MCF 10A (cell line): ENCODE results near the gene SLC7A8. TPM values are rescaled to one million over a fixed set of nuclear protein-coding genes. Genes with fewer than 3 reads are reported as not detected.

Source experiments
- BruUV-seq: library from RNA; stranded (reverse); fragments of 400-500 nt; replicated peaks from 2 replicates; lab custom pipeline; 2021; lab: Mats Ljungman, UMichigan
- CTCF ChIA-PET: fragments of 300-600 bp; sonication (Branson Sonifier 250); formaldehyde crosslinking; extraction: SDS; loops from one replicate; lab custom pipeline; 2021; ENCODE audit warnings: antibody characterized with exemption, inconsistent platforms; lab: Yijun Ruan, JAX
- POLR2A ChIA-PET: fragments of 300-600, 350-650 bp; sonication (Branson Sonifier 250); formaldehyde crosslinking; extraction: SDS; loops from one replicate; lab custom pipeline; 2020; ENCODE audit warnings: antibody characterized with exemption, inconsistent platforms; lab: Yijun Ruan, JAX
- DNase-seq: peaks from one replicate; pipeline ENCODE4 v3.0.0-alpha.2; 2018; ENCODE audit not compliant: unreplicated experiment
- H3K27ac Mint-ChIP-seq: one replicate; pipeline ENCODE4 v1.8.0; 2022; ENCODE audit warnings: mild to moderate bottlenecking, low read depth, mixed read lengths; ENCODE audit not compliant: unreplicated experiment
- H3K27me3 Mint-ChIP-seq: one replicate; pipeline ENCODE4 v1.8.0; 2022; ENCODE audit warnings: mixed read lengths; ENCODE audit not compliant: insufficient read depth, unreplicated experiment
- H3K36me3 Mint-ChIP-seq: one replicate; pipeline ENCODE4 v1.8.0; 2022; ENCODE audit warnings: mild to moderate bottlenecking, moderate library complexity, mixed read lengths; ENCODE audit not compliant: insufficient read depth, unreplicated experiment
- H3K4me1 Mint-ChIP-seq: one replicate; pipeline ENCODE4 v1.8.0; 2022; ENCODE audit warnings: mixed read lengths; ENCODE audit not compliant: insufficient read depth, unreplicated experiment
- H3K4me3 Mint-ChIP-seq: one replicate; pipeline ENCODE4 v1.8.0; 2022; ENCODE audit warnings: mild to moderate bottlenecking, moderate library complexity, mixed read lengths; ENCODE audit not compliant: unreplicated experiment
- H3K9me3 Mint-ChIP-seq: one replicate; pipeline ENCODE4 v1.8.0; 2022; ENCODE audit warnings: mixed read lengths; ENCODE audit not compliant: unreplicated experiment
- intact Hi-C: fragments of 100-400 bp; cut with micrococcal nuclease; formaldehyde crosslinking; loops from 2 replicates; pipeline ENCODE4 v1.14.1; 2022
- total RNA-seq: library from RNA; stranded (reverse); gene quantifications from 2 replicates; pipeline ENCODE4 v1.2.3, GENCODE V29; 2022
- TF ChIP-seq, protein P1 (sequence below): fragments of 200-600 bp; IDR thresholded peaks from one replicate; pipeline ENCODE4 v1.8.0; 2022; ENCODE audit warnings: antibody characterized with exemption, mild to moderate bottlenecking; ENCODE audit not compliant: unreplicated experiment

SLC7A8 gene
- total RNA-seq, 1 experiment from 2014 or later = 2.4 TPM

DNA sequence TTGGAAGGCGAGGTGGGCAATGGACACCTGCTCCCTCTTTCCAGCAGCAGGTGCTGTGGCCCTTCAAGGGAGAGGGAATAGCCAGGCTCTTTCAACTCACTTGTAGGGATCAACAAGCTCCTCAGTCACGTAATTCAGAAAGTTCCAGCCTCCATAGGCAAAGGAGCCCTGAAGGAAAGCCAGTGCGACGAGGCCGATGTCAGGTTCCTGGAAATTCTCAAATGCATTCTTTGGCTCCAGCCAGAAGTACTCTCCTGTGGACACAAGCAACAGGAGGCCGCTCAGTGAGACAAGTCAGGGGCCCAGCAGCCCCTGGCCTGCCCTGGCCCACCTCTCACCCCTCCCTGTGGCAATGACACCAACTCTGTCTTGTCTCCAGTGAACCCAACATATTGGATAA is 43.1 kb downstream of the SLC7A8 start:
- no peaks in the 10 kb centered on the region for H3K36me3 Mint-ChIP-seq
- H3K4me3 Mint-ChIP-seq = no peak overlapping the region
- no peaks in the 10 kb centered on the region for H3K27me3 Mint-ChIP-seq
- BruUV-seq = no TSS peak
- H3K4me1 Mint-ChIP-seq = peaks cover 55% of the 10 kb centered on the region
- CTCF ChIA-PET = interaction anchor here (0.6 to 5.8 kb wide), 4 partner anchors 20 to 952 kb away, joined by 3 to 39 read pairs (median 3); no protein-coding TSS in a partner anchor
- no peaks in the 10 kb centered on the region for H3K9me3 Mint-ChIP-seq
- H3K27ac Mint-ChIP-seq = peak overlapping the region; percentile 27
- intact Hi-C loops = no loop called here
- TF ChIP-seq, protein P1, sequence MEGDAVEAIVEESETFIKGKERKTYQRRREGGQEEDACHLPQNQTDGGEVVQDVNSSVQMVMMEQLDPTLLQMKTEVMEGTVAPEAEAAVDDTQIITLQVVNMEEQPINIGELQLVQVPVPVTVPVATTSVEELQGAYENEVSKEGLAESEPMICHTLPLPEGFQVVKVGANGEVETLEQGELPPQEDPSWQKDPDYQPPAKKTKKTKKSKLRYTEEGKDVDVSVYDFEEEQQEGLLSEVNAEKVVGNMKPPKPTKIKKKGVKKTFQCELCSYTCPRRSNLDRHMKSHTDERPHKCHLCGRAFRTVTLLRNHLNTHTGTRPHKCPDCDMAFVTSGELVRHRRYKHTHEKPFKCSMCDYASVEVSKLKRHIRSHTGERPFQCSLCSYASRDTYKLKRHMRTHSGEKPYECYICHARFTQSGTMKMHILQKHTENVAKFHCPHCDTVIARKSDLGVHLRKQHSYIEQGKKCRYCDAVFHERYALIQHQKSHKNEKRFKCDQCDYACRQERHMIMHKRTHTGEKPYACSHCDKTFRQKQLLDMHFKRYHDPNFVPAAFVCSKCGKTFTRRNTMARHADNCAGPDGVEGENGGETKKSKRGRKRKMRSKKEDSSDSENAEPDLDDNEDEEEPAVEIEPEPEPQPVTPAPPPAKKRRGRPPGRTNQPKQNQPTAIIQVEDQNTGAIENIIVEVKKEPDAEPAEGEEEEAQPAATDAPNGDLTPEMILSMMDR = no peak
- no peak for DNase-seq
- POLR2A ChIA-PET = interaction anchor here (0.6 to 1.6 kb wide), 2 partner anchors 10 to 11 kb away, joined by 3 to 5 read pairs; no protein-coding TSS in a partner anchor

DNA sequence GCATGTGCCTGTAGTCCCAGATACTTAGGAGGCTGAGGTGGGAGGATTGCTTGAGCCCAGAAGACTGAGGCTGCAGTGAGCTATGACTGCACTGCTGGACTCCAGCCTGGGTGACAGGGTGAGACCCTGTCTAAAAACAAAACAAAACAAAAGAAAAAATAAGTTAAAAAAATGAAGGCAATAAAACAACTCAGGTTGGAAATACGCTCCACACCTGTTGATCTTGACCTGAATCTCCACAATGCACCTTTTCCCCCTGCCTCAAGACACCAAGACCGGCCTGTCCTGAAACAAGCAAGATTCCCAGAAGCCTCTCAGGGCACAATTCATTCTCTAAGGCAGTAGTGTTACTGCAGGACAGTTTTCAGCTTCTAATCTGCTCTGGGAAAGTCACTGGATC is 43.6 kb downstream of the SLC7A8 start:
- POLR2A ChIA-PET = no interaction called here
- no peaks in the 10 kb centered on the region for H3K36me3 Mint-ChIP-seq
- no TSS peak for BruUV-seq

DNA sequence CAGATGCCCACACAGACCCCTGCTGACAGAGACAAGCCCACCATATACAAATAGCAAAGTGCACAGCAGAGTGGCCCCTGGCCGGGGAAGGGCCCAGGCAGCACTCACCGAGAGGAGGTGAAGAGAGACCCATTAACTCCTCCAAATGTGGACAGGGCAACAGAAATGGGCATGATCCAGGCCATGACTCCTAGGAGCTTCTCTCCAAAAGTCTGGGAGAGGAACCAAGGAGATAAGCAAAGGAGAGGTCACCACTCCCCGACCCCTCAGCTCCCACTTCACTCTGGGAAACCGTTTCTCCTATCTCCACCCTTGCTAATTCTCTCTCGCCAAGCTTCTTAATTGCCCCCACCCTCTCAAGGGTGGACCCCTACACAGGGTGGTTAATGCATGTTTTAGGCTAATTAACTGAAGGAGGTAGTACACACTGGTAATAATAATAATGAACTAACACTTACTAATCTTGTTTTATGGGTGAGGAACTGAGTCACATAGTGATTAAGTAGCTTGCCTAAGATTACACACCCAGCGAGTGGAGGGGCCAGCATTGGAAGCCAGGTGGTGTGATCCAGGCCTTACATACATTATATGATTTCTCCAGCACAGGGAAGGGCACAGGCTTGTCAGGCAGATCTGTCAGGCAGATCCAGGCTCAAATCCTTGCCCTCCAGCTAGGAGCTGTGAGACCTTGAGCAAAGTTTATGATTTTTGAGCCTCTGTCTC is 45.5 kb downstream of the SLC7A8 start:
- H3K4me1 Mint-ChIP-seq = peaks cover 45% of the 10 kb centered on the region
- DNase-seq = peak; percentile 46
- ChIA-PET CTCF (interaction anchor here (0.6 to 5.8 kb wide), 17 partner anchors 12 to 100 kb away, joined by 3 to 39 read pairs (median 3); partner anchors contain the start of gene RNF212B), POLR2A (interaction anchor here (0.8 to 3.4 kb wide), 17 partner anchors 8 to 419 kb away, joined by 3 to 18 read pairs (median 6); partner anchors contain the start of genes AJUBA and SLC7A8)
- no TSS peak for BruUV-seq
- H3K36me3 Mint-ChIP-seq = no peaks in the 10 kb centered on the region
- intact Hi-C loops = no loop called here
- TF ChIP-seq, protein P1 = no peak
- H3K27me3 Mint-ChIP-seq = no peaks in the 10 kb centered on the region
- peak overlapping the region; percentile 28 for H3K4me3 Mint-ChIP-seq
- peak overlapping the region; percentile 83 for H3K27ac Mint-ChIP-seq
- no peaks in the 10 kb centered on the region for H3K9me3 Mint-ChIP-seq

More for the DNA sequence above, 43.6 kb downstream of the SLC7A8 start:
- Mint-ChIP-seq H3K4me3 (no peak overlapping the region), H3K9me3 (no peaks in the 10 kb centered on the region), H3K27me3 (no peaks in the 10 kb centered on the region), H3K27ac (peak overlapping the region; percentile 70), H3K4me1 (peaks cover 54% of the 10 kb centered on the region)
- TF ChIP-seq, protein P1 = no peak
- no peak for DNase-seq
- CTCF ChIA-PET = interaction anchor here (0.6 to 5.8 kb wide), 5 partner anchors 19 to 953 kb away, joined by 3 to 39 read pairs (median 3); no protein-coding TSS in a partner anchor
- intact Hi-C loops = no loop called here

DNA sequence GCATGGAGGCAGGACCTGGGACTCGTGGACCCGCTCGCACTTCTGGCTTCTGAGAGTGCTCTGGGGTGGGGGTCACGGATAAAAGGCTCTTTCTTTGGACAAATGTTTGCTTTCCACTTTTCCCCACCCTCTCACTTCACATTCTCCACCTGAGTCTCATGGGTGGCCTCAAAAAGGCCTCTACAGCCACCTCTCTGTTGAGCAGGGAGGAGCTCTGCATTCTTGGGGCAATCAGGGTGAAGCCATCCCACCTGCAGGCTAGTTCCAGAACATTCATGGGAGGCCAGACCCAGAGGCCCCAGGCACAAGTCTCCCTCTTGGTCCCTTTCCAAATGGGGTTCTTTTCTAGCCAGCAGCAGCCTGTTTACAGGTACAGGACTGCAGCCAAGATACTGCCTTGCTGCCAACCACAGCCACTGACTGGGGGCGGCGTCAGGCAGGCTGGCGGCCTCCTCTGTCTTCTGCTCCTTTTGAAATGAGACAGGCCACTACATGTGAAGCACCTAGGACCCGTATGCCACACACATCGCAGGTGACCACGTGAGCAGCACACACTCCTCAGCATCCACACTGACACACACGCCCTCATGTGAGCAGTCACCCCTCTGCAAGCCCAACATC is 46.2 kb downstream of the SLC7A8 start:
- POLR2A ChIA-PET = interaction anchor here (0.9 to 3.4 kb wide), 11 partner anchors 8 to 164 kb away, joined by 3 to 18 read pairs (median 6); partner anchors contain the start of gene SLC7A8

More for the DNA sequence above, 46.2 kb downstream of the SLC7A8 start:
- Mint-ChIP-seq H3K27ac (peak overlapping the region; percentile 83), H3K27me3 (no peaks in the 10 kb centered on the region), H3K4me3 (peak overlapping the region; percentile 28), H3K36me3 (no peaks in the 10 kb centered on the region), H3K9me3 (no peaks in the 10 kb centered on the region), H3K4me1 (peaks cover 42% of the 10 kb centered on the region)
- TF ChIP-seq, protein P1 = no peak
- CTCF ChIA-PET = interaction anchor here (0.6 to 5.8 kb wide), 12 partner anchors 13 to 71 kb away, joined by 3 to 39 read pairs (median 4); no protein-coding TSS in a partner anchor
- intact Hi-C loops = no loop called here
- no TSS peak for BruUV-seq
- peak; percentile 83 for DNase-seq
